Retinal pigment epithelial cell (primary cell): ENCODE results near the gene DUSP28.

ENCODE experiments used
- DNase-seq: peaks from one replicate; pipeline ENCODE4 v3.0.0-alpha.2; 2010; ENCODE audit warnings: low read depth
- H3K4me3 ChIP-seq: 2 replicates; pipeline ENCODE4 v1.5.1; 2011; ENCODE audit warnings: mild to moderate bottlenecking, low read length, control low read depth, moderate library complexity
- CTCF ChIP-seq: conservative IDR thresholded peaks from 2 replicates; pipeline ENCODE4 v1.5.1; 2011; ENCODE audit warnings: low read depth, low read length, control low read depth, inconsistent platforms

DUSP28 gene

GRCh38 chr2:240567872-240568677 lies 7.9 kb downstream of the DUSP28 start, which contains the start of gene RNPEPL1:
Gene RNPEPL1 (plus strand): TSS chr2:240568484. CDS start chr2:240568587, 103 bp downstream.
- no peak for TF ChIP-seq CTCF
- DNase-seq, result no peak
- peak within 1 kb of the TSS; percentile 64 for H3K4me3 ChIP-seq

- peak overlapping the region; percentile 47 for H3K4me3 ChIP-seq
- TF ChIP-seq CTCF, result no peak
- DNase-seq, result no peak
Observed at GRCh38 chr2:240568678-240569522, 8.7 kb downstream of the DUSP28 start.

- H3K4me3 ChIP-seq, result peak overlapping the region; percentile 47
- no peak for DNase-seq
- no peak for TF ChIP-seq CTCF
Observed at GRCh38 chr2:240569523-240569997, 9.4 kb downstream of the DUSP28 start.

- TF ChIP-seq CTCF, result no peak
- DNase-seq, result no peak
- no peak overlapping the region for H3K4me3 ChIP-seq
Observed at GRCh38 chr2:240569998-240570530, 9.9 kb downstream of the DUSP28 start.

GRCh38 chr2:240570531-240571313 lies 10.6 kb downstream of the DUSP28 start:
- TF ChIP-seq CTCF, result no peak
- no peak for DNase-seq
- no peak overlapping the region for H3K4me3 ChIP-seq

- DNase-seq, result no peak
- no peak for TF ChIP-seq CTCF
Observed at GRCh38 chr2:240571314-240571973, 11.3 kb downstream of the DUSP28 start.

More at GRCh38 chr2:240571314-240571973, 11.3 kb downstream of the DUSP28 start:
- H3K4me3 ChIP-seq, result no peak overlapping the region
